HL-60 (cell line): ENCODE measurements around the gene IQCH.

Experiments
- DNase-seq, 2 experiments: peaks; one replicate each; pipeline ENCODE4 v3.0.0-alpha.2; 2010 to 2020; ENCODE audit warnings: low read depth in 1 of 2, low spot score in 1 of 2
- H3K27ac ChIP-seq: fragments of 250-450 bp; sonication (Bioruptor Pico); replicated peaks from 2 replicates; pipeline ENCODE4 v1.5.1; 2020; ENCODE audit warnings: mild to moderate bottlenecking, moderate library complexity
- H3K27me3 ChIP-seq: fragments of 250-450 bp; sonication (Bioruptor Pico); 2 replicates; pipeline ENCODE4 v1.5.1; 2021; ENCODE audit warnings: mild to moderate bottlenecking, moderate library complexity; ENCODE audit not compliant: insufficient read depth, poor library complexity, severe bottlenecking
- H3K4me3 ChIP-seq: replicated peaks from 2 replicates; pipeline ENCODE4 v1.5.1; 2011; ENCODE audit warnings: mild to moderate bottlenecking, control low read depth, low read length; ENCODE audit not compliant: insufficient read depth
- GABPA ChIP-seq: IDR thresholded peaks from 2 replicates; pipeline ENCODE4 v1.6.1; 2012; ENCODE audit warnings: low read depth
- POLR2AphosphoS5 ChIP-seq: IDR thresholded peaks from 2 replicates; pipeline ENCODE4 v1.6.1; 2012; ENCODE audit warnings: low read depth
- SPI1 ChIP-seq: IDR thresholded peaks from 2 replicates; pipeline ENCODE4 v1.6.1; 2012; ENCODE audit warnings: low read depth, mild to moderate bottlenecking, borderline replicate concordance
- TF ChIP-seq, protein P1 (sequence below): IDR thresholded peaks from 2 replicates; pipeline ENCODE4 v1.6.1; 2012; ENCODE audit warnings: low read depth; ENCODE audit not compliant: insufficient replicate concordance
- TF ChIP-seq, protein P2 (sequence below): IDR thresholded peaks from one replicate; pipeline ENCODE4 v1.5.1; 2011; ENCODE audit warnings: low read length, control low read depth, inconsistent platforms; ENCODE audit not compliant: insufficient read depth

Gene IQCH

DNA sequence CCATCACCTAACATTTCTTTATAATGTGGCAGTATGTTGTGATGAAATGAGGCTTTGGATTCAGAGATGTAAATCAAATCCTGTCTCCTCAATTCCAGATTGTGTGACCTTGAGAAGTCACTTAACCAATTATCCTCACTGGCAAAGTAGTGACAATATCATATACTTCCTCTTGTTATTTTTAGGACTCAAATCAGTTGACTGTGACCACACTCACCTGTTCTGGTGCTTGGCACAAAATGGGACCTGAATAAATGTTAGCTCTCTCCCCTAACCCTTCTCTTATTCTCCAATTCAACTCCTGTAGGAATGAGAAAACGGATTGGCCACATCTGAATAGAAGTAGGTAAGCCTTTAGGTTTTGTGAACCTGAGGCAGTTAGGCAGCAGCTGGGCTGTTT lies 42.1 kb downstream of the IQCH start:
- no peaks in the 10 kb centered on the region for H3K27me3 ChIP-seq
- TF ChIP-seq, protein P1, sequence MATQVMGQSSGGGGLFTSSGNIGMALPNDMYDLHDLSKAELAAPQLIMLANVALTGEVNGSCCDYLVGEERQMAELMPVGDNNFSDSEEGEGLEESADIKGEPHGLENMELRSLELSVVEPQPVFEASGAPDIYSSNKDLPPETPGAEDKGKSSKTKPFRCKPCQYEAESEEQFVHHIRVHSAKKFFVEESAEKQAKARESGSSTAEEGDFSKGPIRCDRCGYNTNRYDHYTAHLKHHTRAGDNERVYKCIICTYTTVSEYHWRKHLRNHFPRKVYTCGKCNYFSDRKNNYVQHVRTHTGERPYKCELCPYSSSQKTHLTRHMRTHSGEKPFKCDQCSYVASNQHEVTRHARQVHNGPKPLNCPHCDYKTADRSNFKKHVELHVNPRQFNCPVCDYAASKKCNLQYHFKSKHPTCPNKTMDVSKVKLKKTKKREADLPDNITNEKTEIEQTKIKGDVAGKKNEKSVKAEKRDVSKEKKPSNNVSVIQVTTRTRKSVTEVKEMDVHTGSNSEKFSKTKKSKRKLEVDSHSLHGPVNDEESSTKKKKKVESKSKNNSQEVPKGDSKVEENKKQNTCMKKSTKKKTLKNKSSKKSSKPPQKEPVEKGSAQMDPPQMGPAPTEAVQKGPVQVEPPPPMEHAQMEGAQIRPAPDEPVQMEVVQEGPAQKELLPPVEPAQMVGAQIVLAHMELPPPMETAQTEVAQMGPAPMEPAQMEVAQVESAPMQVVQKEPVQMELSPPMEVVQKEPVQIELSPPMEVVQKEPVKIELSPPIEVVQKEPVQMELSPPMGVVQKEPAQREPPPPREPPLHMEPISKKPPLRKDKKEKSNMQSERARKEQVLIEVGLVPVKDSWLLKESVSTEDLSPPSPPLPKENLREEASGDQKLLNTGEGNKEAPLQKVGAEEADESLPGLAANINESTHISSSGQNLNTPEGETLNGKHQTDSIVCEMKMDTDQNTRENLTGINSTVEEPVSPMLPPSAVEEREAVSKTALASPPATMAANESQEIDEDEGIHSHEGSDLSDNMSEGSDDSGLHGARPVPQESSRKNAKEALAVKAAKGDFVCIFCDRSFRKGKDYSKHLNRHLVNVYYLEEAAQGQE, result no peak
- TF ChIP-seq, protein P2, sequence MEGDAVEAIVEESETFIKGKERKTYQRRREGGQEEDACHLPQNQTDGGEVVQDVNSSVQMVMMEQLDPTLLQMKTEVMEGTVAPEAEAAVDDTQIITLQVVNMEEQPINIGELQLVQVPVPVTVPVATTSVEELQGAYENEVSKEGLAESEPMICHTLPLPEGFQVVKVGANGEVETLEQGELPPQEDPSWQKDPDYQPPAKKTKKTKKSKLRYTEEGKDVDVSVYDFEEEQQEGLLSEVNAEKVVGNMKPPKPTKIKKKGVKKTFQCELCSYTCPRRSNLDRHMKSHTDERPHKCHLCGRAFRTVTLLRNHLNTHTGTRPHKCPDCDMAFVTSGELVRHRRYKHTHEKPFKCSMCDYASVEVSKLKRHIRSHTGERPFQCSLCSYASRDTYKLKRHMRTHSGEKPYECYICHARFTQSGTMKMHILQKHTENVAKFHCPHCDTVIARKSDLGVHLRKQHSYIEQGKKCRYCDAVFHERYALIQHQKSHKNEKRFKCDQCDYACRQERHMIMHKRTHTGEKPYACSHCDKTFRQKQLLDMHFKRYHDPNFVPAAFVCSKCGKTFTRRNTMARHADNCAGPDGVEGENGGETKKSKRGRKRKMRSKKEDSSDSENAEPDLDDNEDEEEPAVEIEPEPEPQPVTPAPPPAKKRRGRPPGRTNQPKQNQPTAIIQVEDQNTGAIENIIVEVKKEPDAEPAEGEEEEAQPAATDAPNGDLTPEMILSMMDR, result no peak
- TF ChIP-seq POLR2AphosphoS5 (no peak), SPI1 (no peak)
- DNase-seq, result no peak
- H3K4me3 ChIP-seq, result no peak overlapping the region
- no peak overlapping the region for H3K27ac ChIP-seq

DNA sequence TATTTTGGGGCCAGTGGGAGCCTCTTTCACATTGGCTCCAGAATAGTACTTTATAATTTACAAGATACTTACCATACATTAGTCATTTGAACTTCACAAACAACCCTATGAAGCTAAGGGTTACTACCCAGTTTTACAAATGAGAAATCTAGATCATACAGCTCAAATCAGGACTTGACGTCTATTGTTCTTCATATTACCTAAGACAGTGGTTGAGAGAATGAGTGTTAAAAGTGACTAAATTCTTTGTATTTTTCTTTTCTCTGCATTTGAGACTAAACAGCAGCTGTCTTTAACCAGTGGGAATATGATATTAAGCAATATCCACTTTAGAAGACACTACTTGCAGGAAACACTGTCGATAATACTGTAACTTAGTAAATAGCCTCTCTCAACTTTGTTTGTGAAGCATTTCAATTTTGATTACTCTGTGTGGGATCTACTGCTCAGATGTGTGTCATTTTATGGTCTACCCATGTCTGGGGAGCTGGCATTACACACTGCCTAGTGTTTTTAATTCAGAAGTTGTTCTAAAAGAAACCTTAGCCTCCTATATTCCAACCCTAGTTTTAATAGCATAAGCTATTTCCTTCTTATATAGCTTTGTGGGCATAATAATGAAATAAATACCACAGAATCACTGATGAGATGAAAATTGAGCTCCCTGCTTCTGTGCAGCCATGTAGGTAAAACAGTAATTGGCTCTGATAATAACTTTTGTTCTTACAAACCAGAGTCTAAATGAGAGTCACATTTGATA lies 45.9 kb downstream of the IQCH start:
- Histone ChIP-seq H3K27ac (no peak overlapping the region), H3K27me3 (no peaks in the 10 kb centered on the region), H3K4me3 (no peak overlapping the region)
- no peak for DNase-seq
- TF ChIP-seq SPI1 (no peak), GABPA (no peak), POLR2AphosphoS5 (no peak)
- TF ChIP-seq, protein P2, result no peak
- TF ChIP-seq, protein P1, result no peak

DNA sequence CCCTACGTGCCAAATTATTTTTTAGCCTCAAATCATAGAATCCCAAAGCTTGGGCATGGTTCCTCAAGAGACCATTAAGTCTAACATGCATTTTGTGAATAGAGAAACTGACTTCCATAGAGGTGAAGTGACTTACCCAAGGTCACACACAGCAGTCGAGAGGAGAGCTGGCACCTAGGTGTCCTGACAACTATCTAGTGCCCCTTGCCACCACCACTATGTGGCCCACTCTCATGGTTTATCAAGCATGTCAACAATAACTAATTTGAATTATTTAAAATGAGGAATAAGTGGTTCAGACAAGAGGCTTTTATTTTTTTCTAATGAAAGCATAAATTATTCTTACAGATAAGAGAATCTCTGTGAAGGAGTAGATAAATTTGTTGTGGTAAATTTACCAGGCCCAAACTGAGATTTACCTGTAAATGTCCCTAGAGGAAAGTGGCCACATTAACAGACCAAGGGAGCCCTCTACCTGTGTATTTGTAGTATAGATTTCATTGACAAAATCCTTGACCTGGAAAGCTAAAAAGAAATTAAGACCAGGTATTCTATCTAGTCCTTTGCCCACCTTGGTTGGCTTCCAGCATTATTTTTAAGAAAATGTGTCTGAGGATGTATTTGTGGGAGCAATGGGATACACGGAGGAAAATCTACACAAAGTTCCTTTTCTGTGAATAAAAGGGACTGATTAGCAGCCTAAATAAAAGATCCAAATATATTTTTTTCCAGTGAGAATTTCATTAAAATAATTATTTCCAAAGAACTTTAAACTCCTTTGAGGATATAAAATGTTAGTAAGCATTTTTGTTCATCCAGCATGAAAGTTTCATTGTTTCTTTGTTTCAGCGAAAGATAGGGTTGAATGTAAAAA lies 49.1 kb downstream of the IQCH start:
- DNase-seq, result peak in 1 of 2 experiments; percentile 32
- no peak overlapping the region for H3K4me3 ChIP-seq
- no peaks in the 10 kb centered on the region for H3K27me3 ChIP-seq
- H3K27ac ChIP-seq, result no peak overlapping the region
- TF ChIP-seq, protein P1, result no peak
- no peak for TF ChIP-seq SPI1
- no peak for TF ChIP-seq GABPA
- TF ChIP-seq POLR2AphosphoS5, result no peak
- TF ChIP-seq, protein P2, result no peak
